Inferior parietal cortex (tissue), 1 donor: Measurements from ENCODE around the gene SPATA2.
A peak's percentile ranks its signal among the peaks of the same experiment; 100 is the strongest.

Source experiments
- DNase-seq: peaks from one replicate; pipeline ENCODE4 v3.0.0-alpha.2; 2016; ENCODE audit errors: extremely low spot score

SPATA2 gene

DNA sequence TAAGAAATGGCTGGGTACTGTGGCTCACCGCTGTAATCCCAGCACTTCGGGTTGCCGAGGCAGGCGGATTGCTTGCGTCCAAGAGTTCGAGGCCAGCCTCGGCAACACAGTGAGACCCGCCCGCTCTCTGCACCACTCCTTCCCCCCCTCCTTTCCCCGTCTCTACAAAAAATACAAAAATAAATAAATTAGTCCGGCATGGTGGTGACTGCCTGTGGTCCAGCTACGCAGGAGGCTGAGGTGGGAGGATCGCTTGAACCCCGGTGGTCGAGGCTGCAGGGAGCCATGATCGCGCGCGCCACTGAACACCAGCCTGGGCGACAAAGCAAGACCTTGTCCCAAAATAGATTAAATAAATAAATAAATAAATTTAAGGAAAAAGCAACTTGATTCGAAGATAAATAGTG is 20.4 kb upstream of the SPATA2 start:
- DNase-seq = no peak

DNA sequence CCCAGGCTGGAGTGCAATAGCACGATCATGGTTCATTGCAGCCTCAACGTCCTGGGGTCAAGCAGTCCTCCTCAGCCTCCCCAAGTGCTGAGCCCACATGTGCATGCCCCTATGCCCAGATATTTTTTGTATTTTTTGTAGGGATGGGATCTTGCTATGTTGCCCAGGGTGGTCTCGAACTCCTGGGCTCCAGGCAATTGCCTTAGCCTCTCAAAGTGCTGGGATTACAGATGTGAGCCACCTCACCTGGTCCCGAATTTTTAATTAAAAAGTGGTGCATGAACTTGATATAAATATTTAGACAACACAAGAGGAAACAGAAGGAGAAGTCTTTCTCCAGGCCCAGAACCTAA is 13.8 kb upstream of the SPATA2 start:
- no peak for DNase-seq

DNA sequence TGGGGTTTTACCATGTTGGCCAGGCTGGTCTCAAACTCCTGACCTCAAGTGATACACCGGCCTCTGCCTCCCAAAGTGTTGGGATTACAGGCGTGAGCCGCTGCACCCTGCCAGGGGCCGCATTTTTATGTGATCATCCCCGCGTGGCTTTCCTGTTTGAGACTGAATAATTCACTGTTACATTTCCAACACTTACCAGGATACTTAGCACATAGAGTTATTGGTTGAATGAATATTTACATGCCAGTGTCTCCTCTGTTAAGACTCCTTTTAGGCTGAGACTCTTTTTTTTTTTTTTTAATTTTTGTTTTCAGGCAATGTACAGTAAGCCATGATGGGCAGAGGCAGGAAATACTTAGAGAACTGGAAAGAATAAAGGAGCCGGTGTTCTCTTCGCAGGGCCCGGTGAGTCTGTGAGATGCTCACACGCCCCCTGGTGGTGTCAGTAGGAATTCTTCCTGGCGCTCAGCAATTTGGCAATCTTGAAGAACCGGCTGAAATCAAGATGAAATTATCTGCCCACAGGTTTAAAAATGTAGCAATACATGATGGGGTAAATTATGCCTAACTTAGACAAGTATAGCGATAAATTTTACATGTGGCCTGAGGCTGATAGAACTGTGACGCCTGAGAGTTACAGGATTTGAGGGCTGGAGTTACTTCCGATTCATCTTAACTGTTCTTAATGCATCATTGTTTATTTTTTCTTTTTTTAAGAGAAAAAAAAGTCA is 13.2 kb upstream of the SPATA2 start:
- peak; percentile 93 for DNase-seq

DNA sequence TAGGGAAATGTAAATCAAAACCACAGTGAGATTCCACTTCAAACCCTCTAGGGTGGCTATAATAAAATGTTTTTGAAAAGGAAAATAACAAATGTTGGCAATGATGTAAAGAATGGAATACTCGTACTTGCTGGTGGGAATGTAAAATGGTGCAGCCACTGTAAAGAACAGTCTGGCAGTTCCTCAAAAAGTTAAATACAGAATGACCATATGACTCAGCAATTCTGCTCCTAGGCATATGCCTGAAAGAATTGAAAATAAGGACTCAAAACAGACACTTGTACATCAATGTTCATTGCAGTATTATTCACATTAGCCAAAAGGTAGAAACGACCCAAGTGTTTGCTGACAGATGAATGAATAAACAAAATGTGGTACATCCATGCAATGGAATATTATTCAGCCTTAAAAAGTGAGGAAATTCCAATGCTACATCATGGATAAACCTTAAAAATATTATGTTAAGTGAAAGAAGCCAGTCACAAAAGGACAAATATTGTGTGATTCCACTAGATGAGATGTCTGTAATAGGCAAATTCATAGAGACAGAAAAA is 10.6 kb upstream of the SPATA2 start:
- no peak for DNase-seq

DNA sequence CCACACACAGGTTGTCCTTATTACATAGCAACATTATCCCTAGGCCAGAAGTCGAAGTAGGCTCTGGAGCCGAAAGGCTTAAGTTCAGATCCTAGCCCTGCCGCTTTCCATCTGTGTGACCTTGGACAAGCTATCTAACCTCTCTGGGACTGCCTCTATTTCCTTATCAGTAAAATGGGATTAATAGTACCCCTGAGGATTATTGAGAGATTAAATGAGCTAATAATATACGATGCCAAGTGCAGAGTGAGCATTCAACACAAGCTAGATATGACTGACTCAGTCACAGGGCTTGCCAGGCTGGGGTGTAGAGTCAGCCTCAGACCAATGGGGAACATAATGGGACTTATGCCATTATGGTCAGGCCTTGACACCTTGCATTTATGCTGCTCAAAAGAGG is 8.9 kb upstream of the SPATA2 start:
- no peak for DNase-seq

DNA sequence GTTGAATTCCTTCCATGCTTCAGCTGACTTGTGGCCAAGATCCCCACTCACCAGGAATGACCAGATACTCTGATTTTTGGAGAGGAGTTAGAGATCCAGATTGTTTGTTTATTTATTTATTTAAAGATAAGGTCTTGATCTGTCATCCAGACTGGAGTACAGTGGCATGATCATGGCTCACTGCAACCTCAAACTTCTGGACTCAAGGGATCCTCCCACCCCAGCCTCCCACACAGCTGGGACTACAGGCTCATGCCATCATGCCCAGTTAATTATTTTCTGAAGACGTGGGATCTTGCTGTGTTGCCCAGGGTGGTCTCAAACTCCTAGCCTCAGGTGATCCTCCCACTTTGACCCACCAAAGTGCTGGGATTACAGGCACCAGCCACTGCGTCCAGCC is 4.1 kb upstream of the SPATA2 start:
- DNase-seq = no peak

DNA sequence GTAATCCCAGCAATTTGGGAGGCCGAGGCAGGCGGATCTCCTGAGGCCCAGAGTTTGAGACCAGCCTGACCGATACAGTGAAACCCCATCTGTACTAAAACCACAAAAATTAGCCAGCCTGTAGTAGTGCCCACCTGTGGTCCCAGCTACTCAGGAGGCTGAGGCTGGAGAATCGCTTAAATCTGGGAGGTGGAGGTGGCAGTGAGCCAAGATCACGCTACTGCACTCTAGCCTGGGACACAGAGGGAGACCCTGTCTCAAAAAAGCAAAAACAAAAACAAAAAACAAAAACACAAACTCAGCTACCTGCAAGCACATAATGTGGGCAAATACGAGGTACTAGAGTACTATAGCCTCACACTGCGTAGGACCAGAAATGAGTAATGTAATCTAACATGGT is 3.7 kb upstream of the SPATA2 start:
- no peak for DNase-seq

DNA sequence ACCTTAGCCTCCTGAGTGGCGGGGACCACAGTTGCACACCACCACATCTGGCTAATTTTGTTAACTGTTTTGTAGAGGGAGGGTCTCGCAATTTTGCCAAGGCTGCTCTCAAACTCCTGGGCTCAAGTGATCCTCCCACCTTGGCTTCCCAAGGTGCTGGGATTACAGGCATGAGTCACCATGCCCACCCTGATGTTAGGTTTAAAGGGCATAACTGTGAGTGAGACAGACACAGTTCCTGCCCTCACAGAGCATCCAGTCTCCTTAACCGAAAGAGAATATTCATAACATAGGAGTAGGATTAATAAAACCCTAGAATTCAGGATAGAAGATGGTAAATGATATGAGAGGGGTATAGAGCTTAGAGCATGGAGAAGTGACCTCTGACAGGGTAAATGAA is 3.1 kb upstream of the SPATA2 start:
- DNase-seq = no peak

DNA sequence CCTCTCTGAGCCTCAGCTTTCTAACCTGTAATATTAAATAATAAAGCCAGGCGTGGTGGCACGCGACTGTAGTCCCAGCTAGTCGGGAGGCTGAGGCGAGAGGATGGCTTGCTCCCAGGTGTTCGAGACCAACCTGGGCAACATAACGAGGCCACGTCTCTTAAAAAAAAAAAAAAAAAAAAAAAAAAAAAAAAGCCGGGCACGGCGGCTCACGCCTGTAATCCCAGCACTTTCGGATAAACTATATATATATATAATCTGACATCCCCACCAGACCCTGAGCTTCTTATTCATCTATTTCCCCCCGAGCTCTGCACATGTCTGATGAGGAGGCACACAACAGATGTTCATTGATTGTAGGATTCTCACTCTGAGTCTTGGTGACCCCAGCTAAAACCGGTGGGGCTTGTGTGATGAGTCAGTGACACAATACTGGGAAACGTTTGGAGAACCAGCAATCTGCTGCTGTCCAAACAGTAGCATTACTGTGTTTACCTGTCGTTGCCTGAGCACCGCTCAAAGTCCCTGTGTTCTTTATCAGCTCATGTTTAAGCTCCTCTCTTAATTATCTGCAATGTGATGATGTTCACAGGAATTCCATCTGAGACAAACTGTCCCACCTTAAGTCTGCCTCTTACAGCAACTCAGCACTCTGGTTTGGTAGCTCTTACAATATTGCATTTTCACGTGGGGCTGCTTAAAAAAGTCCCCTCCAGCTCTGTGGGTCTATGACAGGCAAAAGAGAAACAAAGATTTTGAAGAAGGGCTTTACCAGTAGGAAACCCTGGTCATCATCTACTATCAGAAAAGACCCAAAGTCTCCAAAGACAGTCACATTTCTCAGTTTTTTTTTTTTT is 1.0 kb upstream of the SPATA2 start:
- no peak for DNase-seq

DNA sequence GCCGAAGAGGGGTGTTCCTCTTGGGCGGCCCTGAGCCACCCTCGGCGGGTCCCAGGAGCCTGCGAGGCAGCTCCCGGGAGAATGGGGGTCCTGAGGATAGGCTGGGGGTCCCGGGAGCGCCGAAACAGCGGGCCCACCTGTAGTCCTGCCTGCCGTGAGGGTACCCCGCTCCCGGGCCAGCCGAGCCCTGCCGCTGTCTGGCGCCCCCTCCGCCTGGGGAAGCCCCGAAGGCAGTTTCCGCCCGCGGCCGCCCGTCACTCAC is 280 bp downstream of the SPATA2 start:
- no peak for DNase-seq

DNA sequence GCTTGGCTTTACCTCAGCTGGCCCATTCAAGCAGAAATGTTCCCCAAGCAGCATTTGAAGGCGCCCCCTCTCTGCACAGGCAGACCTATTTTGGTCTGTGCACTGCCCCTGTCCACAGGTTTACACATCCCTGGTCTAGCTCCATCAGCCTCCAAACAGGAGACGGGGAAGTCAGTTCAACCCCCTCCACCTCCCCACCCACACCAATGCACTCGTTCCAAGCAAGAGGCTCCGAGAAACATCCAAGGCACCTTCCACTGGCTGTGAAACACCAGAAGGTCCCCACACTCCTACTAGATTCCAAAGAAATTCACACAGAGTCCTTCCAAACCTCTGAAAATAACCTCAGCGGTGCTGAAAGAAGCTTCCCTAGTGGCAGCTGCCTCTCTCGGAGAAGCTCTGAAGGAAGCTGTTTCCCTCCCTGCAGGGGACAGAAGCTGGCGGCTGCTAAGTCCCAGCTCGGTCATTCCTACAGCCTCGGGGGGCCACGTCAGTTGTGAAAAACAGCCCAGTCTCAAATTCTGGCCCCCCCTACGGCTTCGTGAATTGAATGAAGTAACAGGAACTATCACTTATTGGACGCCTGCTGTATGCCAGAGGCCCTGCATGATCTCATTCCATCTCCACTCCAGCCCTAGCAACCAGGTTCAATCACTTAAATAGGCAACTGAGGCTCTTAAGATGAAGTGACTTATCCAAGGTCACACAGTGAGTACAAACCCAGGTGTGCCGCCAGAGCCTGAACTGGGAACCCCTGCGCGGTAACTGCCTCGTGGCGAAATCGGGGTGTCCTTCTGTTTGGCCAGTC is 815 bp downstream of the SPATA2 start:
- DNase-seq = no peak

DNA sequence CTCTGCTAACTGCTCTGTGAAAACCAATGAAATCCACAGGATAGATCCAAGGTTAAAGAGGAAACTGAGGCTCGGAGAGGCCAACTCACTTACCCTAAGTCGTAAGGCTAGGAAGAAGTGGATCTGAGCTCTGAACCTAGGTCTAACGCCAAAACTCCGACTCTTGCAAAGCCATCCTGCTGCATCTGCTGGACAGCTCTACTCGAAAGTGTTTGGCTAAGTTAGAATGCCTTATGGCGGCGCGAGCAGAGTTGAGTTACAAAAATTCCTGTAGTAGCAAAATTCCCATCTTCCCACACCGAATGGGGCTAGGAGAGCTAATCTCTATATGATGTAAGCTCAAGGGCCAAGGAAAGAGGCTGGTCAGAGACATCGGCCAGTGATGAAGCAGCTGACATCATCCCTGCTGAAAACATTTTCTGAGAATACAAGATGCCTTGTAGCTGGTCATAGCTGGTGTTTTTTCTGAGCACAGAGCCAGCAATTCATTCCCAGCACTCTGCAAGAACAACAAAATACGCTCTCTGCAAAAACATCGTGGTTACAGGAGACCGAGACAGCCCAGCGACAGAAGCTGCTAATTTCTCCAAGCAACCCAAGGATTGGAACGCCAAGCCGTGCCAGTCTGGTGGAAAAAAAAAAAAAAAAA is 1.8 kb downstream of the SPATA2 start:
- peak; percentile 62 for DNase-seq

DNA sequence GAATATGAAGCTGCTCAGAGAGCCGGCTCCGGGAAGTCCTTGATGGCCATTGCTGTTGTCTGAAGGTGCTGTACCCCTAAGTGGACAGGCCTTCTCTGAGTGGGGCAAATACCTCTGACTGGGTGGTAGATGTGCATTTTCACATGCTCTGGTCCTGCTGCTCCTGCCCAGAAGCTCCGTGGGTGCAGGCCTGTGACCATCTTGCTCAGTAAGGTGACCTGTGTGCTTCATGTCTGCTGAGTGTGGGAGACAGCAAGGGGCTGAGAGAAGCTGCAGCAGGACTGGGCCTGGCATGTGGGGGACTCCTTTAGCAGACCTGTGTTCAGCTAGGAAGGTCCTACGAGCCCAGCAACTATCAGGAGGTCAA is 5.0 kb downstream of the SPATA2 start:
- DNase-seq = no peak

DNA sequence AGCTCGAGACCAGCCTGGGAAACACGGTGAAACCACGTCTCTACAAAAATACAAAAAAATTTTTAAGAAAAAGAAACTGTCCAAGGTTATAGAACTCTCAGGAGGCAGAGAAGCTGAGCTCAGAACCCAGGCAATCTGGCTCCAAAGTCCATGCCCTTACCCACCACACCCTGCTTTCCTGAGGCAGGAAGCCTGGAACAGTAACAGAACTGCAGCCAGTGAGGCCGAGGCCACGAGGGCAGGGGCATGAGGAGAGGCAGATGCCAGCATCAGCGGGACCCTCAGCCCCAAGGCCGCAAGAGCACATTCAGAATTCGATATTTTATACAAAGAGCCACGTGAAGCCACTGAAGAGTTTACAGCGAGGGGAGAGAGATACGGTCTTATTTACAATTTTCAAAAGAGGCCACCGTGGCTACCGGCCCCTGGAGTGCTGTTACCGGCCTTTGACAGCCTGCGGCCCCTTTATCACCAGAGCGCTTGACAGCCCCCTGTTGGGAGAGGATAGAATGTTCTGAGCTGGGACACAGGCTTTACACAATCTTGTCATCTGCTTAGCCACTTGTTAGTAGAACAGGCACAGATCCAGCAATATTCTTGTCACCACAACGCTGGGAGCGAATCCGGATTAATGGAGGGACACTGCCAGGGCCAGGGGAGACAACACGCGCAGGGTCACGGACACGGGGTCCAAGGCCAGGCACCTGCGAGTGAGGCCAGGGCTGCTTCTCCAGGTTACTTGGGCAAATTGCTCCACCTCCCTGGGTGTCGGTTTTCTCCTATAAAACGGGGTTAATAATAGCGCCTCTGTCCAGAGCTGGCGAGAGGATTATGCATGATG is 5.6 kb downstream of the SPATA2 start:
- no peak for DNase-seq

DNA sequence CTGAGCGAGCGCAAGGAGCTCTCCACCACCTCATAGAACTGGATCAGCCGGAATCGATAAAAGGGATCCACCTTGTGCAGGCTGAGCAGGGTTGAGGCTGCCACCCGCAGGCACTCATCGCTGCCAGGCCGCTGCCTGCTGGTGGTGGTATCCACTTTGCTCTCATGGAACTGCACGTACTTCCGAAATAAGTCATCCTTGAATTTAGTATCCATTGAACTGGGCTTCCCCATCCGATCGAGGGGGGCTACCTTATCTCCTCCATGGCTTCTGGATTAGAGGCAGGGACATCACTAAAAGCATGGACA is 7.1 kb downstream of the SPATA2 start:
- no peak for DNase-seq

DNA sequence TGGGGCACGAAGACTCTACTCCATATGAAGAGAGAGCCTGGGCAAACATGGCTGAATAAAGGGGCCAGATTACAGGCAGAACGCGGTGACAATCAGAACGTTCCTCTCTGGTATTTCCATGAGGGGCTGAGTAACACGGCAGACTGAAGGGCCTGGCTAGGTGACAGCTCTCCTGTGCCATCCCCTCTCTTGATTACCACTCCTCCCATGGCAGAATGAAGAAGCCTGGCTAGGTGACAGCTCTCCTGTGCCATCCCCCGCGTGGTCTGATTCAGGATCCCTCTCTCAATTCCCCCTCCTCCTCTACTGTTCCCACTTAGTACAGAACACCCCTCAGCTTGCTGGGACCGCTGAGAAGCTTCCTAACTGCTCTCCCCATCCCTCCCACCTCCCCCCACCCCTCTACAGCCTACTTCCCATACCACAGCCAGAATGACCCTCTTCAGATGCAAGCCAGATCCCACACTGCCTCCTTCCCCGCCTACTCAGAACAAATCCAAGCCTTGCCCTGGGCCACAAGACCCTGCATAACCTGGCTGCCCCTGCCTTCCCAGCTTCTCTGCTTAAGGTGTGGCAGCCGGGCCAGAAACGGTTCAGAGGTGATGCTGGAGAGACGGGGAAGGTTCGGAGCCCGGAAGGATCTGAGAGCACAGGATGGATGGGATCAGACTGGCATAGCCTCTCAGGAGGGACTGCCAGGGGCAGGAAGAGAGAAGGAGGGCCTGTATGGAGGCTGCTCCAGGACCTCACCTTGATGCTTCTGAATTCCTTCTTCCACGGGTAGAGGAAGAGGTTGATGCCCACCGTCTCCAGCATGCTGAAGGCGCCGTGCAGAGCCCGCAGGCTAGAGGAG is 7.7 kb downstream of the SPATA2 start:
- no peak for DNase-seq

DNA sequence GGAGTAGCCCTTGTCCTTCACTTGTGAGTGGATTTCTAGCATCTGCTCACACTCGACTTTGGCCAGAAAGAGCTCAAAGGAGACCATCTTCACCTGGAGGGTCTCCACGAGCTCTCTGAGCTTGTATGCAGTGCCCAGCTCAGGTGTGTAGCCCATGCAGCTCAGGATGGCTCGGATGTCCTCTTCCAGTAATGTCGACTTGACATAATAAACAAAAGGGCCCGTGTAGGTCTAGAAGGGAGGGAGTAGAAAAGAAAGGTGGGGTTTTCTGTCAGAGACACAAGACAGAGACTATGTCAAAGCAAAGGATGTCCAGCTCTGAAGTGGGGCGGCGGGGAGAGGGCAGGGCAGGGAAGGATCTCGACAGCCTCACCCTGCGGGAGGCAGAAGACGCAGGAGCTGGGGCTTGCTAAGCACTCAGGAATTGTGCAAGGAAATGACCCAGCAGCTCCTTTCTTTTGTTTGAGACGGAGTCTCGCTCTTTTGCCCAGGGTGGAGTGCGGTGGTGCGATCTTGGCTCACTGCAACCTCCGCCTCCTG is 8.6 kb downstream of the SPATA2 start:
- DNase-seq = no peak

DNA sequence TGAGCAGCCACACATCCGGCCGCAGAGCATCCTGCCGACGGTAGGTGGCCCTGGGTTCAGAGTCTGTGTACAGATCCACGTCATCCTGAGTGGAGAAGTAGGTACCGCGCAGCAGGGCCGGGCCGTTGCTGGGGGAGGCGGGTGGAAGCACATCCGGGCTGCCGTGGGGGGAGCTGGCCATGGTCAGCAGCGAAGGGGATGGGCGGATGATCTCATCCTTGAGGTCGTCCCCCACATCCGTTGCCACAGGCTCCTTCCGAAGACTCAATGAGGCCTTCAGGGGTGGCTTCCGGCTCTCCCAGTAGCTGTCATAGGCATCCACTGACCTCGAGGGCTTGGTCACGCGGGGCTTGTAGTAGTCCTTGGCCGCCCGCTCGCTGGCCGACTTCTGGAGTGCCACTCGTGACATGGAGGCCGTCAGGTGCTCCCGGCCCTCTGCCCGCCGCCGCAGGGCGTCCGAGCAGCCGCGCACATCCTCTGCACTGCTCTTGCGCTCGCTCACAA is 9.2 kb downstream of the SPATA2 start:
- DNase-seq = no peak

DNA sequence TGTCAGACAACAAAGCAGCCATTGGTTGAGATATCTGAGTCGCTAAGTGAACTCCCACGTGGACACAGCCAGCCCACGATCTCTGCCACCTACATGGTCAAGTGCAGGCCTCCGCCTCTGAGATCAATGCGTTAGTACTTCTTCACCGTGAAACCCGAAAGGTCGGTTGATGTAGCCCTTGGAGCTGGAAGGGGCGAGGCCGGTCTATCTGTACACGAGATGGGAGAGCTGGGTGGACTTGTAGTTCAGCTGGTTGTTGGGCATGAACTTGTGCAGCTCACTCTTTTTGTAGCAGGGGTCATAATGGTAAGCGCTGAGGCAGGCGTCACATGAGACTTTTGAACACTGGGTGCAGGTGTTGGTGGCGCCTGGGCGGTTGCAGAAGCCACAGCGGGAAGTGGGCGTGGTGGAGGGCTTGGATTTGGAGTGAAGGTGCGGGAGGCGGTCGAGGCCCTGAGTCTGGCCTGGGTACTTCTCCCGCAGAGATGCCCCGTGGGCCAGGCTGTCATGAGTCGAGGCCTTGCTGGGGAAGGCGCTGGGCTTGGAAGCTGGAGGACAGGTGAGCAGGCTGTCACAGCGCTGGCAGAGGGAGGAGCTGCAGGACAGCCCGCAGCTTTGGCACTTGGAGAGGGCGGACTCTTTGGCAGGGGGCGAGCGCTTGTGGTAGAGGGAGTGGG is 9.8 kb downstream of the SPATA2 start:
- no peak for DNase-seq
